ENCODE results near the gene ANKRD55.
"Not testable (repeated sequence)": the region's sequence is repeated elsewhere in the genome, so short reads cannot be mapped to it uniquely, and the experiment has no call there.

The ANKRD55 gene

DNA sequence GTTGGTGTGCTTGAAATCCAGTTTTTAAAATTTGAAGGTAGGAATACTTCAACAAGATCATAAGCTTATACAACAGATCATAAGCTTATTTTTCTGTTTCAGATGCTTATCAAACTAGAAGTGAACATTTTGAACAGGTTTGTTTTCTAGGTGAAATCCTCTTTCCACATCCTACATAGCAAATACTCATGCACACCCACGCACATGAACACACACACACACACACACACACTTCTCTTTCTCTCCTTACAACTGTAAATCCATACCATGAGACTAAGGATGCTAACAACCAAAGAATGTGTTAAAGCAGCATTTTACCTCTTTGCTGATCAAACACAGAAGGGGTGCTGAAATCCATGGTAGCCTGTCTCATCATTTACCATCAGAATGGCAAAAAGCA is 592 bp downstream of the ANKRD55 start:
- ATAC-seq = no peak

DNA sequence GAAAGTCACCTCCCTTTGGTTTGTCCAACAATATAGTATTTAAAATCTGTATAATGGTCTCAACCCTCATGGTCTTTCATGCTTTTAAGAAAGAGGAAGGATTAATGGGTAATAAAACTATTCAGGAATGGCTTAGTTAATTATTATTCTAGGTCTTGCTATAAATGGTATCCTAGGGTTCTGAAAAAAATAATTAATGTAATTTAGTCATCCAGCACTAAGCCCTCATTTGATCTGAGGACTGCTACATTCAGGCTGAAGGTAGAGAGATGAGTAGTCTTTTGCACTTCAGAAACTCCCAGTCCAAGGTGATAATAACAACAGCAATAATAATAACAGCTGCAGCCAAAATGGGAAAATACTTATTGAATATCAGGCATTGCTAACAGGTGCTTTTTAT is 2.6 kb downstream of the ANKRD55 start:
- Mint-ChIP-seq H3K9me3 (no peaks in the 10 kb centered on the region), H3K4me3 (no peak overlapping the region), H3K36me3 (no peaks in the 10 kb centered on the region), H3K27ac (no peak overlapping the region), H3K4me1 (no peaks in the 10 kb centered on the region)
- ATAC-seq = no peak
- no peak for DNase-seq (ENCODE audit: low spot score in 2 of 2)

More for the DNA sequence above, 592 bp downstream of the ANKRD55 start:
- no peak overlapping the region for H3K4me3 Mint-ChIP-seq
- no peak for DNase-seq (ENCODE audit: low spot score in 2 of 2)
- no peak overlapping the region for H3K27ac Mint-ChIP-seq
- no peaks in the 10 kb centered on the region for H3K9me3 Mint-ChIP-seq
- no peaks in the 10 kb centered on the region for H3K36me3 Mint-ChIP-seq
- no peaks in the 10 kb centered on the region for H3K4me1 Mint-ChIP-seq

DNA sequence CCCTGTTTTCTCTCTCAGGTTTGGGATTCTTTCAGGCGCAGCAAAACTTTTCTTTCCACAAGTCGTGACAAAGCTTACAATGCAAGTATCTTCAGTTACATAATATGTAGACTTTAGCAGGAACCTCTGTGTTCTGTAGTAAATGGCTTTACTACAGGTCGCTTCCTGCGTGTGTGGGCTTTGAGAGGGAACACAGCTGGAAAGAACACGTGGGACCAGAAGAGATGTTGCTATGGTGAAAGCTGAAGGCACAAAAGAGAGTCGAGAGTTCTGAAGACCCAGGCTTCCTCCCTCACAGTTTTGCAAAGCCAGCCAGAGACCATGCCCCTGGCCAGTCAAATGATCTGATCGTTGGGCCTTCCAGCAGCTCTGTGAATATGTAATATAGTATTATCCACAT is 4.0 kb downstream of the ANKRD55 start:
- ATAC-seq (no peak), DNase-seq (ENCODE audit: low spot score in 2 of 2) (no peak)
- H3K9me3 Mint-ChIP-seq = no peaks in the 10 kb centered on the region
- H3K4me3 Mint-ChIP-seq = no peak overlapping the region
- H3K27ac Mint-ChIP-seq = no peak overlapping the region
- H3K36me3 Mint-ChIP-seq = no peaks in the 10 kb centered on the region
- no peaks in the 10 kb centered on the region for H3K4me1 Mint-ChIP-seq

DNA sequence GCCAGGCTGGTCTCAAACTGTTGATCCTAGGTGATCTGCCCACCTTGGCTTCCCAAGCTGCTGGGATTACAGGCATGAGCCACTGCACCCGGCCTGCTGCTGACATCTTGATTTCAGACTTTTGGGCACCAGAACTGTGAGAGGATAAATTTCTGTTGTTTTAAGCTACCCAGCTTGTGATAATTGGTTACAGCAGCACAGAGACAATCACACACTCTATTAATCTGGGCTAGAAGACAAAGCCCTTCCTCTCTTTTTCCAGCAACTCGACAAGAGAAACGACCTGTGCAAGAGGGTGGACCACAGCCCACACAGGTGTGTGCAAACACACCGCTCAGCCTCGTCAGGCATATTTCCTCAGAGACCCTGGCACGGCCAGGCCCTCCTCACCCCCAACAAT is 4.5 kb downstream of the ANKRD55 start:
- H3K36me3 Mint-ChIP-seq = no peaks in the 10 kb centered on the region
- no peak for DNase-seq (ENCODE audit: low spot score in 2 of 2)
- H3K9me3 Mint-ChIP-seq = no peaks in the 10 kb centered on the region
- H3K4me3 Mint-ChIP-seq = no peak overlapping the region
- H3K4me1 Mint-ChIP-seq = no peaks in the 10 kb centered on the region
- ATAC-seq = no peak
- no peak overlapping the region for H3K27ac Mint-ChIP-seq

DNA sequence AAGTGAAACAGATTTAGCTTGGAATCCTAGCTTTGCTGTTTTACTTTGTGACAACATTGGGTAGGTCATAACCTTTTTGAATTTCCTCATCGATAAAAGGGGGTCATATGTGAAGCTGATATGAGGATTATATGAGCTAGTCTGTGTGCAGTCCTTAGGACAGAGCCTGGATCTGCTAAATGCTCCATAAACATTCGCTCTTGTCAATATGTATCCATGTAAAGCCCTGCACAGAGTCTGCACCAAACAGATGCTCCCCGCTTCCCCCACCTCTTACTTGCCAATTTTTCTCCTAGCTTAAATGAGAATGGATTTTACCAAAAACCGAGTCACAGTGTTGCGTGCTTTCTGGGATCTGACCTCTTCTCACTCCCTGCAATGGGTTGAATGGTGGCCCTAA is 5.4 kb downstream of the ANKRD55 start:
- no peaks in the 10 kb centered on the region for H3K4me1 Mint-ChIP-seq
- no peak overlapping the region for H3K27ac Mint-ChIP-seq
- DNase-seq (ENCODE audit: low spot score in 2 of 2) (no peak), ATAC-seq (no peak)
- H3K4me3 Mint-ChIP-seq = no peak overlapping the region
- no peaks in the 10 kb centered on the region for H3K36me3 Mint-ChIP-seq
- H3K9me3 Mint-ChIP-seq = no peaks in the 10 kb centered on the region

DNA sequence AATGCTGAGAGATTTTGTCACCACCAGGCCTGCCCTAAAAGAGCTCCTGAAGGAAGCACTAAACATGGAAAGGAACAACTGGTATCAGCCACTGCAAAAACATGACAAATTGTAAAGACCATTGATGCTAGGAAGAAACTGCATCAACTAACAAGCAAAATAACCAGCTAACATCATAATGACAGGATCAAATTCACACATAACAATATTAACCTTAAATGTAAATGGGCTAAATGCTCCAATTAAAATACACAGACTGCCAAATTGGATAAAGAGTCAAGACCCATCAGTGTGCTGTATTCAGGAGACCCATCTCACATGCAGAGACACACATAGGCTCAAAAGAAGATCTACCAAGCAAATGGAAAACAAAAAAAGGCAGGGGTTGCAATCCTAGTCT is 9.8 kb downstream of the ANKRD55 start:
- ATAC-seq; H3K4me3 Mint-ChIP-seq; DNase-seq (ENCODE audit: low spot score in 2 of 2); H3K9me3 Mint-ChIP-seq; H3K27ac Mint-ChIP-seq; H3K4me1 Mint-ChIP-seq; H3K36me3 Mint-ChIP-seq: not testable (repeated sequence)

DNA sequence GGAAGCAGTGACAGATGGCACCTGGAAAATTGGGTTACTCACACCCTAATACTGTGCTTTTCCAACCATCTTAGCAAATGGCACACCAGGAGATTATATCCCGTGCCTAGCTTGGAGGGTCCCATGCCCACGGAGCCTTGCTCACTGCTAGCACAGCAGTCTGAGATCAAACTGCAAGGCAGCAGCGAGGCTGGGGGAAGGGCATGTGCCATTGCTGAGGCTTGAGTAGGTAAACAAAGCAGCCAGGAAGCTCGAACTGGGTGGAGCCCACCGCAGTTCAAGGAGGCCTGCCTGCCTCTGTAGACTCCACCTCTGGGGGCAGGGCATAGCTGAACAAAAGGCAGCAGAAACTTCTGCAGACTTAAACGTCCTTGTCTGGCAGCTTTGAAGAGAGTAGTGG is 11.5 kb downstream of the ANKRD55 start:
- not testable (repeated sequence) for ATAC-seq; H3K4me1 Mint-ChIP-seq; H3K9me3 Mint-ChIP-seq; DNase-seq (ENCODE audit: low spot score in 2 of 2); H3K27ac Mint-ChIP-seq; H3K4me3 Mint-ChIP-seq; H3K36me3 Mint-ChIP-seq

DNA sequence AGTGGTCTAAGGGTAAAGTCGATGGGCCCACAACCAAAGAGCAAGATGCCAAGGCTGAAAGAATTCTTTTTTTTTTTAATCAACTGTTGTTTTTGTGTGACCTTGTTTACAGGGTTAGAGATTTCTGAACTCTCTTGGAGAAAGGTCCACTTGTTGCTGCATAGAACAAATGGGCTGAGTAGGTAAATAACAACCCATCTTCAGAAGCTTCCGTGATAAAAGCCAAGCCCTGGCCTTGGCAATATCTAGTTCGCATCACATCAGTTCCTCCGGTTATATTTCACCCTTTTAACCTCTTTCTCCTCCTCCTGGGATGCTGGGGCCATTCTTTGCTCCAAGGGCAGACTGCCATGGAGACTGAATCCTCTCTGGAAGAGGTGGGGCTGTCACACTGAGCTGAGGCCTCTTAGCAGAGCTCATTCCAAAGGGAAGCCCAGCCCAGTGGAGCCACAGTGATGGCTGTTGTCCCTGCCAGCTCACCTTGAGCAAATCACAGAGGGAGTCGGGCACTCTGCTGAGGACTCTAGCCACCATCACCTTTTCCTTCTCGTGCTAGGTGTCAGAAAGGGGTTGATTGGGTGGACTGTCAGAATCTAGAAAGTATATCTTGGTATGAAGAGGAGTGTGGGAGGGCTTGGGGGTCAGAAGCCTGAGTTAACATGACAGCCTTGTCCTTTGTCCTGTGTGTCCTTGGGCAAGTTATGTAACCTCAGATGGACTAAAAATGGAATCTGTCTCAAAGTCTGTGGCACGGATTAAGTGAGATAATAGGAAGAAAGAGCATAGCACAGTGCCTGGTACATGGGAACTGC is 17.9 kb downstream of the ANKRD55 start:
- H3K9me3 Mint-ChIP-seq = peaks cover 9% of the 10 kb centered on the region
- H3K4me1 Mint-ChIP-seq = no peaks in the 10 kb centered on the region
- DNase-seq (ENCODE audit: low spot score in 2 of 2) = no peak
- H3K36me3 Mint-ChIP-seq = no peaks in the 10 kb centered on the region
- H3K4me3 Mint-ChIP-seq = no peak overlapping the region
- H3K27ac Mint-ChIP-seq = no peak overlapping the region
- ATAC-seq = no peak

DNA sequence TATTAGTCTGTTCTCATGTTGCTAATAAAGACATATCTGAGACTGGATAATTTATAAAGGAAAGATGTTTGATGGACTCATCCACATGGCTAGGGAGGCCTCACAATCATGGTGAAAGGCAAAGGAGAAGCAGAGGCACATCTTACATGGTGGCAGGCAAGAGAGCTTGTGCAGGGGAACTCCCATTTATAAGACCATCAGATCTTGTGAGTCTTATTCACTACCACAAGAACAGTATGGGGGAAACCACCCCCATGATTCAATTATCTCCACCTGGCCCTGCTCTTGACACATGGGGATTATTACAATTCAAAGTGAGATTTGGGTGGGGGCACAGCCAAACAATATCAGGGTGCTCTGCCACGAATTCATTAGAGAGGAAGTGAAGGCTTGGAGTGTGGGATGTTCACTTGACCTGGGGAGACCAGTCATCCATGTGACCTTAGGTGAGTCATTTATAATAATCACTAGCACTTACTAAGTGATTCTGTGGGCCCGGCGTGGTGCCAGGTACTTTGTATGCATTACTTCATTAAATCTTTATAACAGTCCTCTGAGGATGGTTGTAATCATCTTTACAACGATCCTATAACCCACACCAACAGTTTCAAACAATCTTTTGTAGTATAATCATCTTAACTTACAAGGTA is 19.1 kb downstream of the ANKRD55 start:
- H3K4me3 Mint-ChIP-seq; H3K4me1 Mint-ChIP-seq; H3K36me3 Mint-ChIP-seq; H3K9me3 Mint-ChIP-seq; H3K27ac Mint-ChIP-seq; ATAC-seq; DNase-seq (ENCODE audit: low spot score in 2 of 2): not testable (repeated sequence)

DNA sequence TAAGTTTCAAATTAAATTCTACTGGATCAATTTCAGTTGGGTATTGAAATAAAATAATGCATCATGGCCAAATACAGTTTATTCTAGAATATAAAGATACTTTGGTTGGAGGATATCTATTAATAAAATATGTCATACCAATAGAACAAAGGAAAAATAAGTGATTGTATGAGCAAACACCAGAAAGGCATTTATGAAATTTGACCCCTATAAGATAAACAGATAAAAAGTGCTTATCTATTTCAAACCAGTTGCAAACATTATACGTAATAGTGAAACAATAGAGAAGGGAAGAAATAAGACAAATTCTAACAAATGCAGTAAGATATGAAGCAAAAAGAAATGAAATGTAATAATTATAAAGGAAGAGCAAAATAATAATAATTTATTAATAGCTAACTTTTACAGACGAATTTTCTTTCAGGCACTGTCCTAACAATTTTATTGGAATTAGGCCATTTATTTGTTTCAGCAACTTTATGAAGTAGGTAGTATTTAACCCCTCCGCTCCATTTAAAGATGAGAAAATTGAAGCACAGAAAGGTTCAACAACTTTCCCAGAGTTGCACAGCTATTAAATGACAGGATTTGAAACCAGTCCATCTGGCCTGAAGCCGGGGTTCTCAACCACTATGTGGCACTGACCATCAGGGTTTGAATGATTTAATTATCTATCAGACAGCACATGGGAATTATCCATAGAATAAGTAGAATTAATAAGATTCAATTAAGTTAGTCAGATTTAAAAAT is 20.8 kb downstream of the ANKRD55 start:
- H3K4me3 Mint-ChIP-seq = no peak overlapping the region
- no peak for ATAC-seq
- no peak overlapping the region for H3K27ac Mint-ChIP-seq
- H3K4me1 Mint-ChIP-seq = no peaks in the 10 kb centered on the region
- DNase-seq (ENCODE audit: low spot score in 2 of 2) = no peak
- no peaks in the 10 kb centered on the region for H3K36me3 Mint-ChIP-seq
- peaks cover 9% of the 10 kb centered on the region for H3K9me3 Mint-ChIP-seq

DNA sequence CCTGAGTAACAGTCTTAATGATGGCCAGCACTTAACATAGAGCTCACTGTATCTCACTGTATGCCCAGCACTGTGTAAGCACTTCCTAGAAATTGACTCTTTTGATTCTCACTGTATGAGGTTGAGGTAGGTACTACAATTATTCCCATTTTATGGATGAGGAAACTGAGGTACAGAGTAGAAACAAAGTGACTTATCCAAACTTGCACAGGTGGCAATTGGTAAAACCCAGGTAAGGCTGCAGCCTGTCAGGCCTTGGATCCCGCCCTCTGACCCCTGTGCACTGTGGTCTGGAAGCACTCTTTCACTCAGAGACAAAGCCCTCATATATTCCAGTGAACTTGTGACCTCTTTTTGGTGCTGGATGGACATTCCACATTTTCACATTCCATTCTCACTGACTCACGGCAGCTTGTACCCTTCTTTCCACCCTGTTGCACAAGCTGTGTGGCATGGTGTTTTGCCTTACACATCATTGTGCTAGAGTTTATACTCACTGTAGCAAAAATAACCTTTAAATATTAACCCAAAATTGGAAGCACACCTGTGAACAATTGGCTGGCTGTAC is 21.7 kb downstream of the ANKRD55 start:
- Mint-ChIP-seq H3K4me1 (no peaks in the 10 kb centered on the region), H3K4me3 (no peak overlapping the region), H3K9me3 (peaks cover 7% of the 10 kb centered on the region), H3K36me3 (no peaks in the 10 kb centered on the region), H3K27ac (no peak overlapping the region)
- DNase-seq (ENCODE audit: low spot score in 2 of 2) (no peak), ATAC-seq (no peak)

DNA sequence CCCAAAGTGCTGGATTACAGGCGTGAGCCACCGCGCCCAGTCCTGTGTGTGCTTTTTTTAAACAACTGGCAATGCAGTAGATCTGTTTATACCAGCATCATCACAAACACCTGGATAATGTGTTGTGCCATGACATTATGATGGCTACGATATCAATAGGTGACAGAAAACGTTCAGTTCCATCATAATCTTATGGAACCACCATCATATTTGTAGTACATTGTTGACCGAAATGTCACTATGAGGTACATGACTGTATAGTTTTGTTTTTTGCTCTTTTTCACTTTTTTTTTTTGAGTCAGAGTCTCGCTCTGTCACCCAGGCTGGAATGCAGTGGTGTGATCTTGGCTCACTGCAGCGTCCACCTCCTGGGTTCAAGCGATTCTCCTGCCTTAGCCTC is 24.4 kb downstream of the ANKRD55 start:
- ATAC-seq (no peak), DNase-seq (ENCODE audit: low spot score in 2 of 2) (no peak)
- no peaks in the 10 kb centered on the region for H3K4me1 Mint-ChIP-seq
- no peak overlapping the region for H3K27ac Mint-ChIP-seq
- H3K4me3 Mint-ChIP-seq = no peak overlapping the region
- H3K36me3 Mint-ChIP-seq = no peaks in the 10 kb centered on the region
- peaks cover 3% of the 10 kb centered on the region for H3K9me3 Mint-ChIP-seq

DNA sequence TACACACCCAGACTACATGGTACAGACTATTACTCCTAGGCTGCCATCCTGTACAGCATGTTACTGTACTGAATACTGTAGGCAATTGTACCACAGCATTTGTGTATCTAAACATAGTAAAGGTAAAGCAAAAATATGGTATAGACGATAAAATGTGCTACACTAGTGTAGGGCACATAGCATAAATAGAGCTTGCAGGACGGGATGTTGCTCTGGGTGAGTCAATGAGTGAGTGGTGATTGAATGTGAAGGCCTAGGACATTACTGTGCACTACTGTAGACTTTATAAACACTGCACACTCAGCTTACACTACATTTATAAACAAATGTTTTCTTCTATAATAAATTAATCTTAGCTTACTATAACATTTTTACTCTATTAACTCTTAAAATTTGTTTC is 25.6 kb downstream of the ANKRD55 start:
- no peaks in the 10 kb centered on the region for H3K9me3 Mint-ChIP-seq
- no peak for DNase-seq (ENCODE audit: low spot score in 2 of 2)
- H3K4me1 Mint-ChIP-seq = no peaks in the 10 kb centered on the region
- H3K36me3 Mint-ChIP-seq = no peaks in the 10 kb centered on the region
- no peak overlapping the region for H3K4me3 Mint-ChIP-seq
- ATAC-seq = no peak
- H3K27ac Mint-ChIP-seq = no peak overlapping the region

DNA sequence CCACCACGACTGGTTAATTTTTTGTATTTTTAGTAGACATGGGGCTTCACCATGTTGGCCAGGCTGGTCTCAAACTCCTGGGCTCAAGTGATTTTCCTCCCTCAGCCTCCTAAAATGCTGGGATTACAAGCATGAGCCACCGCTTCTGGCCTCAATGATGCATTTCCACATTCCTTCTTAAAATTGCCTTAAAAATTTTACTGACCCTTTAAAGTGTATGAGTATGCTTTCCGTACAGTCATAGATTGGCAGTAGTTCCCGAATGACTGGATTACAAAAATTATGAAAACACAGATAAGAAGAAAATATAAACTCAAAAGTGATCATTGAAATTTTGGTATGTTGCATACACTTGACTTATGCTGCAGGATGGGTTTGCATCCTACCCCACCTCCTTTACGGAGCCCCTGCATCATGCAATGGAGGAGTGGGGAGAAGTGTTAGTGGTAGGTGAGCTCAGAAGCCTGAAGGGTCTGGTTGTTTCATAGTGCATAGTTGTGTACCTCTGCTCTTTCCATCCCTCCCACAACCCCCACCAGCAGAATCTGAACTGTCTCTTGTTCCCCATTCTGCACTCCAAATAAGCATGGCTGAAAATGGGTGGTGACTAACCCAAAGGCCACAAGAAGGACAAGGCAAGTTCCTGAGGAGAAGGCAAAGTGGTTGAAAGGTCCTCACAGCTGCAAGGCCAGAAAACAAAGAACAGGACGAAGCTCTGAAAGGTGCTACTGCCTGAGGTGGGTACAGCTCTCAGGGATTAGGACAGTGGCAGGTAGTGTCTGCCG is 26.8 kb downstream of the ANKRD55 start:
- H3K4me3 Mint-ChIP-seq = no peak overlapping the region
- no peak overlapping the region for H3K27ac Mint-ChIP-seq
- H3K9me3 Mint-ChIP-seq = no peaks in the 10 kb centered on the region
- no peaks in the 10 kb centered on the region for H3K4me1 Mint-ChIP-seq
- DNase-seq (ENCODE audit: low spot score in 2 of 2) (no peak), ATAC-seq (no peak)
- H3K36me3 Mint-ChIP-seq = no peaks in the 10 kb centered on the region

DNA sequence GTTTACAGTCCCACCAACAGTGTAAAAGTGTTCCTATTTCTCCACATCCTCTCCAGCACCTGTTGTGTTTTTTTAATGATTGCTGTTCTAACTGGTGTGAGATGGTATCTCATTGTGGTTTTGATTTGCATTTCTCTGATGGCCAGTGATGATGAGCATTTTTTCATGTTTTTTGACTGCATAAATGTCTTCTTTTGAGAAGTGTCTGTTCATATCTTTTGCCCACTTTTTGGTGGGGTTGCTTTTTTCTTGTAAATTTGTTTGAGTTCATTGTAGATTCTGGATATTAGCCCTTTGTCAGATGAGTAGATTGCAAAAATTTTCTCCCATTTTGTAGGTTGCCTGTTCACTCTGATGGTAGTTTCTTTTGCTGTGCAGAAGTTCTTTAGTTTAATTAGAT is 29.2 kb downstream of the ANKRD55 start:
- H3K27ac Mint-ChIP-seq; H3K36me3 Mint-ChIP-seq; DNase-seq (ENCODE audit: low spot score in 2 of 2); ATAC-seq; H3K4me1 Mint-ChIP-seq; H3K4me3 Mint-ChIP-seq; H3K9me3 Mint-ChIP-seq: not testable (repeated sequence)

Measured in stimulated activated effector memory CD8-positive, alpha-beta T cell treated with anti-CD3 and anti-CD28 coated beads, Interleukin-12 subunit alpha, Interleukin-12 subunit beta, amount 100 ng/mL, for 72 hours (primary cell).